GM19035 (cell line): ENCODE measurements around the gene ZNF408.
A peak's percentile ranks its signal among the peaks of the same experiment; 100 is the strongest.
"Not testable (repeated sequence)": the region's sequence is repeated elsewhere in the genome, so short reads cannot be mapped to it uniquely, and the experiment has no call there.

Experiments used
- ATAC-seq: cut with Tn5 transposase; IDR thresholded peaks from one replicate; pipeline ENCODE4 v1.9.1; 2021; ENCODE audit not compliant: unreplicated experiment

Gene ZNF408

GRCh38 chr11:46700241-46701077, at the start of gene ZNF408, which contains the start of gene ARHGAP1:
ZNF408 (plus strand) TSS chr11:46701031; CDS start chr11:46701048, 17 bp downstream.
ARHGAP1 (minus strand) TSS chr11:46700619; CDS start chr11:46696107, 4,512 bp downstream.
- peak; percentile 93 for ATAC-seq

- ATAC-seq: no peak
These were observed 45.2 kb upstream of the ZNF408 start for GRCh38 chr11:46655631-46656030.

- ATAC-seq: no peak
These were observed 43.6 kb upstream of the ZNF408 start for GRCh38 chr11:46657186-46657585.

- ATAC-seq: no peak
These were observed 42.6 kb upstream of the ZNF408 start for GRCh38 chr11:46658259-46658658.

- ATAC-seq: no peak
These were observed 40.9 kb upstream of the ZNF408 start for GRCh38 chr11:46659908-46660307.

- no peak for ATAC-seq
These were observed 39.0 kb upstream of the ZNF408 start for GRCh38 chr11:46661836-46662235.

- no peak for ATAC-seq
These were observed 38.5 kb upstream of the ZNF408 start for GRCh38 chr11:46662366-46662765.

GRCh38 chr11:46663277-46663940, 37.4 kb upstream of the ZNF408 start:
- no peak for ATAC-seq

GRCh38 chr11:46664612-46665011, 36.2 kb upstream of the ZNF408 start:
- no peak for ATAC-seq

GRCh38 chr11:46665356-46665755, 35.5 kb upstream of the ZNF408 start:
- no peak for ATAC-seq

- ATAC-seq: no peak
These were observed 34.3 kb upstream of the ZNF408 start for GRCh38 chr11:46666516-46666915.

- no peak for ATAC-seq
These were observed 33.8 kb upstream of the ZNF408 start for GRCh38 chr11:46667043-46667481.

- no peak for ATAC-seq
These were observed 32.2 kb upstream of the ZNF408 start for GRCh38 chr11:46668480-46669085.

- ATAC-seq: no peak
These were observed 31.1 kb upstream of the ZNF408 start for GRCh38 chr11:46669711-46670139.

GRCh38 chr11:46670521-46670920, 30.3 kb upstream of the ZNF408 start:
- not testable (repeated sequence) for ATAC-seq

- ATAC-seq: no peak
These were observed 28.9 kb upstream of the ZNF408 start for GRCh38 chr11:46671958-46672315.

- no peak for ATAC-seq
These were observed 28.4 kb upstream of the ZNF408 start for GRCh38 chr11:46672381-46672839.

- no peak for ATAC-seq
These were observed 26.9 kb upstream of the ZNF408 start for GRCh38 chr11:46673713-46674462.

- no peak for ATAC-seq
These were observed 26.2 kb upstream of the ZNF408 start for GRCh38 chr11:46674463-46675287.

- no peak for ATAC-seq
These were observed 25.5 kb upstream of the ZNF408 start for GRCh38 chr11:46675288-46675851.
